Measurements from ENCODE around the gene HOXB9.

Gene HOXB9

DNA sequence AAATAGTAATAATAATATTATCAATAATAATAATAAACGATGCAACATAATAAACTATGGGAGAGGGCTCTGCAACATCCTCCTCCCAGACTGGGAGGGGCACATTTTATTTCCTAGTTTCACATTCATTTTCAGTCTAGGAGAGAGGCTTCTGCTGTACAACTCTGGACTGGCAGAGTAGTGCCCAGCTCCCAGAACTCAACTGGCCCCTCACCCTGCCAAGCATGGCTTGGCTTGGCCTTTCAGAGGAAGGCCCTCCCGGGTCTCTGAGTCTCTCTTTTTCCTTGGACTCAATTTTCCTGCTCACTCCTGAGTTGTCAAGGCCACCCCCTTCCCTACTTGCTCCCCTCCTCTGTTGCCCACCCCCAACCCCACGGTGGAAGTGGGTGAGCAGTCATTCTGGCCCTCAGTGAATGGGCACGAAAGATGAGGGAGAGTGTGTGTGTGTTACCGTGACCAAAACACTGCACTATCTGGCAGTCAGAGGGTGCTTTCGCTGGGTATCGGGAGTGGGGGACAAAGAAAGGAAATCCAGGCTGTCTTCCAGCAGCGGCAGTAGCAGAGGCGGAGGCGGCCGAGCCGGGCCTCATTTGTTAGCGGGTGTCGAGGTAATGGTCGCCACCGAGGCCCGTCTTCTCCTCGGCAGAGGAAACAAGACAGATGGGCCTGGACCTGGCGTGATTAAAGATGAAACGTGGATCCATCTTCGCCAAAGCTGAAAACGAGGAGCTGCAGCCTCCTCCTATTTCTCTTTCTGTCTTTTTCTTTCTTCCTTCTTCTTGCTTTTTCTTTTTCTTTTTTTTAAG is 50.3 kb downstream of the HOXB9 start:
- H3K4me1 ChIP-seq (ENCODE audit: control insufficient read depth in 2 of 2, insufficient read depth in 2 of 2, low read length in 2 of 2) = peaks cover 34 to 37% of the 10 kb centered on the region in 2 donors
- H3K36me3 ChIP-seq (ENCODE audit: control insufficient read depth in 2 of 2, insufficient read depth in 2 of 2, low read length in 2 of 2) = peaks cover 6 to 7% of the 10 kb centered on the region in 2 donors
- H3K27ac ChIP-seq (ENCODE audit: low read depth in 2 of 2, low read length in 2 of 2) = peak overlapping the region; percentile 85 to 86
- H3K9ac ChIP-seq (ENCODE audit: low read depth in 1 of 2, low read length in 2 of 2) = no peak overlapping the region
- H3K27me3 ChIP-seq (ENCODE audit: control insufficient read depth in 2 of 2, insufficient read depth in 2 of 2, low read length in 2 of 2) = peaks cover 0 to 2% of the 10 kb centered on the region in 2 donors
- H3K9me3 ChIP-seq (ENCODE audit: control insufficient read depth in 2 of 2, low read length in 2 of 2) = no peaks in the 10 kb centered on the region
- H3K4me3 ChIP-seq (ENCODE audit: low read length in 2 of 2) = peak overlapping the region in 1 of 2 donors; percentile 38

DNA sequence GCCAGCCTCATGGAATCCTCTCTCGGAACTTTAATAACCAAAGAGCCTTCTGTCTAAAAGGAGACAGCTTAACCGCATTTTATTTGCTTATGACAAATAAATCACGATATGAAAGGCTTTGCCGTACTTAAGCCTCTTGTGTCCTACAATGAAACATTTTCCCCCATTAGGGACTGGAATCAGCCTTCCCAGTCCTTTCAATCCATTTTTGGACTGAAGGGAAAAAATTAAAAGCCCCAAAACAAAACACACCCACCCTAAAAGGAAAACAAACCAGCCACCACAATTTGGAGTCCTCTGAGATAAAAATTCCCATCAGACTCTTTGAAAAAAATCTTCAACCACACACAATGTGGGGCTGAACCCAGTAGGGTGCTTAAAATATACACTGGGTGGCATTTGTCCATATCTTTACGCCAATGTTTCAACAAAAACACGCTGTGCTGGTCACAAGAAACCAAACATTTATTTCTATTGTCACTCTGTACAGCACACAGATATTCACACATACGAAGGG is 51.0 kb downstream of the HOXB9 start:
- Histone ChIP-seq H3K27ac (ENCODE audit: low read depth in 2 of 2, low read length in 2 of 2) (peak overlapping the region; percentile 63 to 86), H3K4me3 (ENCODE audit: low read length in 2 of 2) (peak overlapping the region in 1 of 2 donors; percentile 32), H3K9ac (ENCODE audit: low read depth in 1 of 2, low read length in 2 of 2) (no peak overlapping the region), H3K9me3 (ENCODE audit: control insufficient read depth in 2 of 2, low read length in 2 of 2) (no peaks in the 10 kb centered on the region), H3K27me3 (ENCODE audit: control insufficient read depth in 2 of 2, insufficient read depth in 2 of 2, low read length in 2 of 2) (peaks cover 0 to 2% of the 10 kb centered on the region in 2 donors), H3K4me1 (ENCODE audit: control insufficient read depth in 2 of 2, insufficient read depth in 2 of 2, low read length in 2 of 2) (peaks cover 30 to 36% of the 10 kb centered on the region in 2 donors), H3K36me3 (ENCODE audit: control insufficient read depth in 2 of 2, insufficient read depth in 2 of 2, low read length in 2 of 2) (peaks cover 6 to 7% of the 10 kb centered on the region in 2 donors)

DNA sequence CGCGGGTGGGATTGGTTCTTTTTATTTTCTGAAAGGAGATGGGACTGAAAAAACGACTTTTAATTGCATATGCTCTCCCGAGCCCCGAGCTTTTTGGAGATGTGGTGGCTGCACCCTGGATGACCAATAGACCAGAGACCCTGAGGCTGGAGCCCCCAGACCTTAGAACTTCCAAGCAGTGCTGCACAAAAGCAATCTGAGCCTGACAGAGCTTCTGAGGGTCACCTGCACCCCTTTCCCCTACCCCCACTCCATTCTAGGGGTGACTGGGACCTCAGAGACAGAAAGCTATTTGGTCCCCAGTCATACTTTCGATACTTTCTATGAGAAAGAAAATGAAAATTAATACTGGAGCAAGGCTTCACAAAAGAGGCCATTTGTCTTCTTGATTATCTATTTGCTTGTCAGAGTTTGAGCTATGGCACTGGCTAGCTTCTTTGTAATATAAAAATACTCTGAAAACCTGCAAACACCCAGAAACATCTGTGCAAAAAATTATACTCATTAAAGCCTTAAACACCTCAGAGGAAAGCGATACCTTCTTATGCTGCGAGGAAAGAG is 51.6 kb downstream of the HOXB9 start:
- no peaks in the 10 kb centered on the region for H3K27me3 ChIP-seq (ENCODE audit: control insufficient read depth in 2 of 2, insufficient read depth in 2 of 2, low read length in 2 of 2)
- peaks cover 30 to 37% of the 10 kb centered on the region in 2 donors for H3K4me1 ChIP-seq (ENCODE audit: control insufficient read depth in 2 of 2, insufficient read depth in 2 of 2, low read length in 2 of 2)
- peak overlapping the region; percentile 9 to 47 for H3K9ac ChIP-seq (ENCODE audit: low read depth in 1 of 2, low read length in 2 of 2)
- no peaks in the 10 kb centered on the region for H3K9me3 ChIP-seq (ENCODE audit: control insufficient read depth in 2 of 2, low read length in 2 of 2)
- peak overlapping the region; percentile 63 to 86 for H3K27ac ChIP-seq (ENCODE audit: low read depth in 2 of 2, low read length in 2 of 2)
- H3K4me3 ChIP-seq (ENCODE audit: low read length in 2 of 2) = peak overlapping the region in 1 of 2 donors; percentile 32
- H3K36me3 ChIP-seq (ENCODE audit: control insufficient read depth in 2 of 2, insufficient read depth in 2 of 2, low read length in 2 of 2) = peaks cover 6 to 7% of the 10 kb centered on the region in 2 donors

GRCh38 chr17:48571826-48572417 is 54.2 kb downstream of the HOXB9 start:
- H3K27ac ChIP-seq (ENCODE audit: low read depth in 2 of 2, low read length in 2 of 2) = peak overlapping the region; percentile 69 to 77
- peaks cover 0 to 3% of the 10 kb centered on the region in 2 donors for H3K27me3 ChIP-seq (ENCODE audit: control insufficient read depth in 2 of 2, insufficient read depth in 2 of 2, low read length in 2 of 2)
- peak overlapping the region in 1 of 2 donors; percentile 8 for H3K4me3 ChIP-seq (ENCODE audit: low read length in 2 of 2)
- no peaks in the 10 kb centered on the region for H3K9me3 ChIP-seq (ENCODE audit: control insufficient read depth in 2 of 2, low read length in 2 of 2)
- H3K4me1 ChIP-seq (ENCODE audit: control insufficient read depth in 2 of 2, insufficient read depth in 2 of 2, low read length in 2 of 2) = peaks cover 32 to 35% of the 10 kb centered on the region in 2 donors
- H3K36me3 ChIP-seq (ENCODE audit: control insufficient read depth in 2 of 2, insufficient read depth in 2 of 2, low read length in 2 of 2) = peaks cover 6 to 7% of the 10 kb centered on the region in 2 donors
- H3K9ac ChIP-seq (ENCODE audit: low read depth in 1 of 2, low read length in 2 of 2) = peak overlapping the region; percentile 20 to 62

Data from mucosa of rectum (tissue), 2 donors.